Measurements from ENCODE around the gene RUVBL2.
"Not testable (repeated sequence)": the region's sequence is repeated elsewhere in the genome, so short reads cannot be mapped to it uniquely, and the experiment has no call there.

Gene RUVBL2

DNA sequence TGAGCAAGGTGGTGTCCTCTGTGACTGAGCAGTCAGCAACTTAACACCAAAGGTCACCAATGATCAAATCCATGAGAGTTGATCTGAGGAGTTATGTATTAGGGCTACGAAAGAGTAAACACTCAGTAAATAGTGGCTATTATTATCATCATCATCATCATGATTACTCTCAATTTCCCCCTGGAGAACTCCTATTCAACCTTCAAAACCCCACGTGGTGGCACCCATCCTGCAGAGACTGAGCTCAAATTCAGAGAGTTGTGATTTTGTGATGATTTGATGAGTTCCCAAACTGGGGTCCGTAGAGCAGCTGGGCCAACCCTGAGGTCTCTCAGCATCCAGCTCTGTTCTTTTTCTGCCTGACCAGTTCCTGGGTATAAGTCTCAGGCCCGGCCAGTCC, 56.1 kb downstream of the RUVBL2 start:
- not testable (repeated sequence) for DNase-seq (ENCODE audit: low read depth in 2 of 2)

DNA sequence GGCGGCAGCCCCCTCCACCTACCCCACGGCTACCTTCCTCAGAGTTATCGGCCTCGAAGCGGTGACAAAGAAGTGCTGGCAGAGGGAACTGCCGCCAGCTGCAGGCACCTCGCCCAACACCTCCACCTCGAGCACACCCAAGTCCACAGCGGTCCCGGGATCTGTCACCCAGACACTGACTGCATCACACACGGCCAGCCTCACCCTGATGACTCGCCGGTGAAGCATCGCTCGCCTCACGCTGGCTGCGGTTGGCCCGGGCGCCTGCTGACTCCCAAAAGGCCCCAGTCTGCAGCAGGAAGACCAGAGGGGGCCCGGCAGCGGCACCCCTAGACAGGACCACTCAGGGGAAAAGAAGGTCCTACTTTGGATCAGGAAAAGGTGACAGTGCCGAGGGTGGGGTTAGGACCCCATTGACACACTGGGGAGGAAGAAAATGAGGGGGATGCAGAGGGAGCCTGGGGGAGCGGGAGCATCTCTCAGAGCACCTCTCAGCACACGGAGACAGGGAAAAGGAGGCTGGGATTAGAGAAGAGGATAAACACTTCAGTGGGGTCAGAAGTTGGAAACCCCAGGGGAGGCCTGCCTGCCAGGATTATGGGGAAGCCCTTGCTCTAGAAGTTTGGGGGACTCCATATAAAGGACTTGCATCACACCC, 56.8 kb downstream of the RUVBL2 start:
- DNase-seq (ENCODE audit: low read depth in 2 of 2), result not testable (repeated sequence)

DNA sequence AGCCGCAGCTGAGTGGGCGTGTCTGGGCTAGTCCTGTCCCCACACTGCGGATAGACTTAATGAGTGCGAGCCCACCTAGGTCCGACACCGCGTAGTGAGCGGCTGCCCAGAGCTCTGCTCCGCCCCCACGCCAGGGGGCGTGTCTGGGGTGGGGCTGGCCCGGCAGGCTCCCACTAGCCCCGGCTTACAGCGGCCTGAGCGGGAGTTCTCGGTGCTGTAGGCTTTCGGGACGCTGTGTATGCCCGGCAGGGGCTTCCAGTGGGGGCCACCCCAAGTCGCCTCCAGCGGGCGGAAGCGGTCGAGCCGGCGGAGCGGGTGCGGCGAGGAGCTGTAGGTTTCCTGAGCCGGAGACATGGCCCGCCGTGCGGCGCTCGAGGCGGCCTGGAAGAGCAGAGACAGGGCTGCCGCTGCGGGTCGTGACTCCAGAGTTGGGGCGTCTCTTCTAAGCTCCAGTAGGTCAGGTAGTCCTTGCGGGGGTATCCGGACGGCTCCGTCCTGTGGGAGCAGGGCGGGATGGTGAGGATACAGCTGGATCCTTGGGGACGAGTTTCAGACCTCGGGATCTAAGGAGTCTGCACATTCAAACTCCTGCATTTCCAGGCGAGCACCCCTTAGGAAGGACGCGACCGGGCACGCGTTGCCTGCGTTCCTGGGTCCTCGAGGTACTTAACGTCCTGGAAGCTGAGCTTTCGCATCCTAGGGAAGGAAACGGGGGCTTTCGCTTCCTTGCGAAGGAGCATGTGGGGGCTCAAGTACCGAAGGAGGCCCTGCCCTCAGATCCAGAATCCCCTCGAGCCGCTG, 62.6 kb downstream of the RUVBL2 start:
- no peak for DNase-seq (ENCODE audit: low read depth in 2 of 2)

DNA sequence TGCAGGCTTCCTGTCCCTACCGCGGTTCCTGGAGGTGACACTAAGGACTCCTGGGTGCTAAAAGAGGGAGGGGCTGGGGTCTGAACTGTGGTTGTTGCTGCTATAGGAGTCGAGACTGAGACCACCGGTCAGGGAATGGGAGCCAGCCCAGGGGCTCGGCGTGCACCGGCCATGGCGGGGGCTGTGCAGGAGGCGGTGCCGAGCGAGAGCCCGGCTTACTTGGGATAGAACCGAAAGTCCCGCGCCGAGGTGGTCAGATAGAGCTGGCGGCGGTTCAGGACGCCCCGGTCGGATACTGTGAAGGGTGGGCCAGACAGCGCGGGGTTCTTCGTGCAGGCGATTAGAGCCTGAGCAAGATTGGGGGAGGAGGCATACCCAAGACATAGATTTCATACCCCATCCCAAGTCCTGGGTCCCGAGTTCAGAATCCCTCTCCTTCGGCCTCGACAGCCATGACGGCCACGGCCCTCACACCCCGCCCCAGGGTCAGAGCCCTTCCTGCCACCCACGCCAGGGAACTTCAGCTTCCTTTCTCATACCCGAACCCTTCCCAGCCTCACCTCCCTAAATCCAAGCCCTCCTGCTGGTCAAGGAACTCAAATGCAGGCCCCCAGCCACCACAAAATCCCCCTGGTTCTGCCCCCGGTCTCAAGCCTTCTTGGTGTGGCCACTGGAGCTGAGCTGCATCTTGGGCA, 63.4 kb downstream of the RUVBL2 start:
- not testable (repeated sequence) for DNase-seq (ENCODE audit: low read depth in 2 of 2)

DNA sequence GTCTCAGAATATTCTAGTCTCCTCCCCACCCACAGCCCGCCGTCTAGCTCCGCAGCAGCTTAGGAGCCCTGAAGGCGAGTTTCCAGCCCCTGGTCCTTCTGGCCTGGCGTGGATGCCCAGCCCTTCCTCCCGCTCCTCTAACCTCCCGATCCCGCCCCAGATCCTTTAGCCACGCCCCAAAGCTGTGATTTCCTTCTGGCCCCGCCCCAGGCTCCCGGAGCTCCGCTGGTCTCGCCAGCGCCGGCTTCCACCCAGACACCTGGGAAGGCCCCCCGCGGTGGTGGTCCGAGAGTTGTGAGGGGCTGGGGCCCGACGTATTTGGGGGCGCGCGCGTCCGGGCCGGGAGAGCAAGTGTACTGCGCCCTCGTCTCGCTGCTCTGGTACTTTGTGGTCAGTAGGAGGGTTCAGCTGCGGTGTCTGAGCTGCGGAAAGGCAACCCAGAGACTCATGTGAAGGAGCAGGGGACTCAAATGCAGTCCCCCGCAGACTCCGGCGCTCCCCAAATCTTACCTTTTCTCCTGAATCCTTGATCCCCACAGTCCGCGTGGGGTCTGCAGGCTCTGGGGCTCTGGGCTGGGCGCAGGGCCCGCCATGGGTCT, 64.0 kb downstream of the RUVBL2 start, which contains the start of gene CGB7:
TSS of gene CGB7 (minus strand) at position 114 of the 599 bp plus-strand sequence. CDS start 2,374 bp downstream, outside the sequence.
- no peak for DNase-seq (ENCODE audit: low read depth in 2 of 2)

DNA sequence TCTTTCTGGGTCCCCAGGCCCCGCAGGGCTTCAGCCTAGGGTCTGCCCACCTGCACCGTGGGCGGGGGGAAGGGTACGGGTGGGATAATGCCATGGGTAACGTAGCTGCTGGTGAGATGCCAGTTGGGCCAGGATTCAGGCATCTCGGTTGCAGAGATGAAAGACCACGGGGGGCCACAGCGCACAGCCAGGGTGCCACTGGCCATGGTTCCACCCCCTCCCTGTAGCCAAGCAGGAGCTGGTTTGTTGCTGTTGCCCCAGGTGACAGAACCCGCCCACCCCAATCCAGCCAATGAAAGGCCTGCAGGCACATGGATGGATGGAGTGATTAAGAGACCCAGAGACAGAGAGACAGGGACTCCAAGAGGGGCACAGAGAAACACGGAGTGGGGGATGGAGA, 64.9 kb downstream of the RUVBL2 start:
- DNase-seq (ENCODE audit: low read depth in 2 of 2), result no peak

DNA sequence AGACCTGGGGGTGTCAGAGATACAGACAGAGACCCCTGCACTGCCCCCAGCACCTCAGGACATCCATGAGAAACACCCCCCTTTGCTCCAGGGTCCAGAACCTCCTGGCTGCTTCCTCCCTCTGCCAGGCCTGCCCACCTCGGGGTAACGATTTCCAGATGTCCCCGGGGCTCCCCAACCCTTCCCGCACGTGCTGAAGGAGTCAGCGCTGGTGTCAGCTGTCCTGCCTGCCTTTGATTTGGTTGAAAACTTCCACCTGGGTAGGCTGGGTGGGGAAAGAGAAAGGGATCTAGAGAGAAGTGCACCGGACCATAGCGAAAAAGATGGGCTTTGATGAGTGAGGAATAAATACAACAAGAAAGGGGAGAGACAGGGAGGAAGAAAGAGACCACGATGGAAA, 65.4 kb downstream of the RUVBL2 start:
- no peak for DNase-seq (ENCODE audit: low read depth in 2 of 2)

DNA sequence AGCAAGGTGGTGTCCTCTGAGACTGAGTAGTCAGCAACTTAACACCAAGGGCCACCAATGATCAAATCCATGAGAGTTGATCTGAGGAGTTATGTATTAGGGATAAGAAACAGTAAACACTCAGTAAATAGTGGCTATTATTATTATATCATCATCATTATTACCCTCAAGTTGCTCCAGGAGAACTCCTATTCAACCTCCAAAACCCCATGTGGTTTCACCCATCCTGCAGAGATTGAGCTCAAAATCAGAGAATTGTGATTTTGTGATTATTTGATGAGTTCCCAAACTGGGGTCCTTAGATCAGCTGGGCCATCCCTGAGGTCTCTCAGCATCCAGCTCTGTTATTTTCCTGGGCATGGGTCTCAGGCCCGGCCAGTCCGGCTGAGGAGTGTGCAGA, 67.3 kb downstream of the RUVBL2 start:
- DNase-seq (ENCODE audit: low read depth in 2 of 2), result no peak

DNA sequence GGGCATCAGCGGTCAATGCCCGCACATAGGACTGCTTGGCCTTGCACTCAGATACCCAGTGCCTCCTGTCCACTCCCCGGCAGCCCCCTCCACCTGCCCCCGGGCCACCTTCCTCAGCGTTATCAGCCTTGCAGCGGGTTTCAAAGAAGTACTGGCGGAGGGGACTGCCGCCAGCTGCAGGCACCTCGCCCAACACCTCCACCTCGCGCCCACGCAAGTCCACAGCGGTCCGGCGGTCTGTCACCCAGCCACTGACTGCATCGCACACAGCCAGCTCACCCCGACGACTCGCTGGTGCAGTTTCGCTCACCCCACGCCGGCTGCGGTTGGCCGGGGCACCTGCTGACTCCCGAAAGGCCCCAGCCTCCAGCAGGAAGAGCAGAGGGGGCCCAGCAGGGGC, 67.8 kb downstream of the RUVBL2 start:
- DNase-seq (ENCODE audit: low read depth in 2 of 2), result no peak

DNA sequence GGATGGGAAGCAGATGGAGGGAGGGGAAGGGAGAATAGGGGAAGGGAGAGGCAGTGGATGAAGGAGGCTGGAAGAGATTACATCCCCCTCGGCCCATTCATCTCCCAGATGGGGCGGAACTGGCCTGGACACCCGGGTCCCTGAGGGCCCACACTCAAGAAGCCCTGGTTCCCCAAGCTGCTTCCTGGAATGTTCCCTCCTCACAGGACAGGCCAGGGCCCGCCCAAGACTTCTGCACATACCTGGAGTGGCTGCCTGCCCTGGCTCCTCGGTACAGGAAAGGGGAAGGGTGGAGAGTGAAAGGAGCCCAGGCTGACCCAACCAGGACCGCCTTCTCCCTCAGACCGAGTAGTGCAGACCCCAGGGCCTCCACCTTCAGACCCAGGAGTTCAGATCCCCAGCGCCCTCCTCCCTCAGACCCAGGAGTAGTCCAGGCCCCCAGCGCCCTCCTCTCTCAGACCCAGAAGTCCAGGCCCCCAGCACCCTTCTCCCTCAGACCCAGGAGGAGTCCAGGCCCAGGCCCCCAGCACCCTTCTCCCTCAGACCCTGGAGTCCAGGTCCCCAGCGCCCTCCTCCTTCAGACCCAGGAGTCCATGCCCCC, 70.4 kb downstream of the RUVBL2 start:
- DNase-seq (ENCODE audit: low read depth in 2 of 2), result no peak

DNA sequence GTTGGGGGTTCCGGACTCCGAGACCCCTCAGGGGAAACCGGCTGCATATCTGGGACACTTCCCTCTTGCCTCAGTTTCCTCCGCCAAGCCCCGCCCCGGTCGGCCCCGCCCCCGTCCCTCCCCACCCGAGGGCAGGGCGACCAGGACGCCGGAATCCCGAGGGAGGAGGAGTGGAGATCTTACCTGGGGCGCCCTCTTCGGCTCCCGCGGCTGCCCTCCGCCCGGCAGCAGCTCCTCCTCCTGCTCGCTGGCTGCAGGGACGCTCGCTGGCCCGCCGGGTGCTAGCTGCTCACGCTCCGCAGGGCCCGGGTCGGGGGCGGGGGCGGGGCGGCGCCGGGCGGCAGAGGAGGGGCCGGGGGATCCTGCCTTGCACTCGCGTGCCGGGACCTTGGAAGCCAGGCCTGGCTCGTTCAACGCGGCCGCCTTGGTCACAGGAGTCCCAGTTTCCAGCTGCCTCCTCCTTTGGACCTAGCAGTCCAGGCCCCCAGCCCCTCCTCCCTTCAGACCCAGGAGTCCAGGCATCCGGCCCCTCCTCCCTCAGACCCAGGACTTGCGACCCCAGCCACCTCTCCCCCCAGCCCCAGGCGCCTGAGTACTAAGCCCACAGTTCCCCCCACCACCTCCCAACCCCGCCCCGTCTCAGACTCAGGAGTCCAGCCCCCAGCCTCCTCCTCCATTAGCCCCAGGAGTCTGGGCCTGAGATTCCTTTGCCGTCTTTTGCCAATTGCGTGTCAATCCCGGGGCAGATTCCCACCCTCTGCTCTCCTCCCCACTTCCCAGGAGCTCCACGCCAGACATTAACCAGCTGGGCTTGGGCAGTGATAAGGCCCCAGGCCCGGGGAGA, 71.3 kb downstream of the RUVBL2 start, which contains the start of gene NTF4:
TSS of gene NTF4 (minus strand) at position 51 of the 844 bp plus-strand sequence. CDS start 2,821 bp downstream, outside the sequence.
- DNase-seq (ENCODE audit: low read depth in 2 of 2), result no peak

Data from stimulated activated CD4-positive, alpha-beta T cell treated with anti-CD3 and anti-CD28 coated beads, Interleukin-1b, Interleukin-23, amount 100 ng/mL, for 1 hour (primary cell).